Measurements from ENCODE around the gene KCNF1. TPM values are rescaled to one million over a fixed set of nuclear protein-coding genes. Genes with fewer than 3 reads are reported as not detected.

Gene KCNF1
- total RNA-seq, 4 donors from 2014 or later = 0.19 TPM; not detected in 3

- Histone ChIP-seq H3K27ac (no peak overlapping the region), H3K9me3 (no peaks in the 10 kb centered on the region), H3K36me3 (no peaks in the 10 kb centered on the region), H3K27me3 (peaks cover 0 to 75% (median 0%) of the 10 kb centered on the region in 4 donors), H3K4me3 (no peak overlapping the region), H3K4me1 (no peaks in the 10 kb centered on the region)
- no peak for DNase-seq
- intact Hi-C loops (cut with DNase I) = no loop called here
- TF ChIP-seq CTCF (IDR thresholded peaks at IDR 0.05) (no peak), POLR2A (IDR thresholded peaks at IDR 0.05) (no peak)
- 71 to 79% methylated on average over 10 of the region's 12 CpGs for WGBS, 2 donors
These were observed 19.2 kb downstream of the KCNF1 start for GRCh38 chr2:10930721-10931516.

- 60 to 82% methylated on average over 4 of the region's 14 CpGs for WGBS, 2 donors
- no peak for DNase-seq
- Histone ChIP-seq H3K4me3 (no peak overlapping the region), H3K4me1 (peaks cover 0 to 5% (median 0%) of the 10 kb centered on the region in 3 donors), H3K36me3 (no peaks in the 10 kb centered on the region), H3K27ac (no peak overlapping the region), H3K9me3 (no peaks in the 10 kb centered on the region), H3K27me3 (peaks cover 0 to 68% (median 0%) of the 10 kb centered on the region in 4 donors)
- intact Hi-C loops (cut with DNase I) = no loop called here
- TF ChIP-seq CTCF (IDR thresholded peaks at IDR 0.05) = no peak
- TF ChIP-seq POLR2A (IDR thresholded peaks at IDR 0.05) = no peak
These were observed 20.0 kb downstream of the KCNF1 start for GRCh38 chr2:10931710-10932255.

DNA sequence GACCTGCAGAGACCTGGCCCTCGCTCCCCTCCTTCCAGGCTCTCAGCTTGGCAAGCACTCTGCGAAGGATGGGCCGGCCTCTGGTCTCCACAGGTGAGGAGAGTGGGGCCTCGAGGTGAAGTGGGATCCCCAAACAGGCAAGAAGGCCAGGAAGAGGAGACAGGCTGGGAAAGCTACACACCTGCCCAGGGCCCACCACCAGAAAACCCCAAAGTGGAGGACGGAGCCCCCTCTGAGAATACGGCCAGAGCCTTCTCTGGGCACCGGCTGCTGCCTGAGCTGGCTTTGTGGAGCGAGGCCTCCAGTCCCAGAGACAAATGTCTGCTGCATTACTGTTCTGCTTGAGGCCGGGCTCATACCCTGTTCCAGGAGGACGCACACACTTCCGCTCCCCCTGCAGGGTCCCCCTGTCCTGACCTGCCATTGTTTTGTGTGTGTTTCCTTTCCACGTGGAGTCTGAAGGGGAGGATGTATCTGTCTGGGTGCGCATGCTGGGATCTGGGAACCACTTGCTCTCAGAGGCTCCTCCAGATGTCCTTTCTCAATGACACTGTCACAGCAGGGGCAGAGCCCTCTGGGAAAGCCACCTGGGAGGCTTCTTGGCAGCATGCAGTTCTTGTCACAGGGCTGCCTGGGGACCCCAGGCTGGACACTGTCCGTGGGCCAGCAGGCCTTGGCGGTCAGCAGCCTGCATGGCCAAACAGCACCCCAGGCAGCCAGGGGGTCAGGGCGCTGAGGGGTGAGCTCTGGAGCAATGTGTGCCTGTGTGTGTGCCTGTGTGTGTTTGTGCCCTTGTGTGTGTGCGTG lies 20.8 kb downstream of the KCNF1 start:
- Histone ChIP-seq H3K4me3 (no peak overlapping the region), H3K36me3 (no peaks in the 10 kb centered on the region), H3K27me3 (peaks cover 0 to 68% (median 0%) of the 10 kb centered on the region in 4 donors), H3K9me3 (no peaks in the 10 kb centered on the region), H3K4me1 (peaks cover 0 to 5% (median 0%) of the 10 kb centered on the region in 3 donors), H3K27ac (no peak overlapping the region)
- TF ChIP-seq CTCF (IDR thresholded peaks at IDR 0.05) (no peak), POLR2A (IDR thresholded peaks at IDR 0.05) (no peak)
- intact Hi-C loops (cut with DNase I) = no loop called here
- DNase-seq = no peak
- WGBS, 2 donors = 58% methylated on average over 3 of the region's 17 CpGs; no CpG with 5 or more reads in 1 of the 2 donors

DNA sequence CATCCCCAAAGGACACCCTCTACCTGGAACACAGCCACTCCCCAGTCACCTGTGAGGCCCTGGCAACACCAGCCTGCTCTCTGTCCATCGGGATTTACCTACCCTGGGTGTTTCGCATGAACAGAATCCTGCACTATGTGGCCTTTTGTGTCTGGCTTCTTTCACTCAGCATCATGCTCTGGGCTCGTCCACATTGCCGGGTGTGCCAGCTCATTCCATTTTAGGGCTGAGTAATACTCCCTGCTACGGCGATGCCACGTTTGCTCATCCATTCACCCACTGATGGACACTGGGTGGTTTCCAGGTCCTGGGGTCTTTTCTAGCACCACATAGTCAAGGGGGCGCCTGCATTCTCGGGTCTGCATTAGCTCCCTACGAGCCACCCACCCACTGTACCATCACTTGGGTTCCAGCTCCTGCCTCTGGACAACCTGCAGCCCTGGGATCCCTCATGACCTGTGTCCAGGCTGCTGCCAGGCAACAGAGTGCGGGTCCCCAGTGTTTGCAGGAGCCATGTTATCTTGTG lies 22.0 kb downstream of the KCNF1 start:
- 53 to 79% methylated on average over 9 to 11 of the region's 11 CpGs for WGBS, 2 donors
- TF ChIP-seq CTCF (IDR thresholded peaks at IDR 0.05) = no peak
- intact Hi-C loops (cut with DNase I) = no loop called here

More for the DNA sequence above, 22.0 kb downstream of the KCNF1 start:
- peaks cover 0 to 6% (median 2%) of the 10 kb centered on the region in 3 donors for H3K9me3 ChIP-seq
- no peak overlapping the region for H3K27ac ChIP-seq
- H3K36me3 ChIP-seq = no peaks in the 10 kb centered on the region
- H3K4me3 ChIP-seq = no peak overlapping the region
- peaks cover 0 to 5% (median 0%) of the 10 kb centered on the region in 3 donors for H3K4me1 ChIP-seq
- H3K27me3 ChIP-seq = peaks cover 0 to 59% (median 0%) of the 10 kb centered on the region in 4 donors
- DNase-seq = no peak

Data from esophagus squamous epithelium (tissue), 5 donors.